Measurements from ENCODE around the gene CCND1.
"Not testable (repeated sequence)": the region's sequence is repeated elsewhere in the genome, so short reads cannot be mapped to it uniquely, and the experiment has no call there.

The CCND1 gene

DNA sequence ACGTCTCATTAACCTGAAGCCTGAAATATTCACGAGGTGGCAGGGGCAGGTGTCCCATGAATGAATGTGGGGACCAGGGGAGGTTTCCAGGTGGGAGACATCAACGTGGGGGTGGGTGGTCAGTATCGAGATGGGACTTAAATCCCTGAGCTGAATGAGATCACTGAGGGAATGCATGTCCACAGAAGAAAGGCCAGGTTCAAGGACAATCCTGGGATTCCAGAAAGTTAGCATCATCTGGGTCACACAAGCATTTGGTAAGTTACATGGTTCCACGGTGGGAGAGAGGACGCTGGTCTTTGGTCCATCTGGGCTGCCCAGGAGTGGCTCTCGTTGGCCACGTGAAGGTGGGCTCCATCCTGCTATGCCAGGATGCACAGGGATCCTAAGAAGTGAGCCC lies 22.7 kb upstream of the CCND1 start:
- no peak for DNase-seq

GRCh38 chr11:69620683-69621290 lies 20.2 kb upstream of the CCND1 start:
- DNase-seq: no peak

- not testable (repeated sequence) for DNase-seq
Observed at GRCh38 chr11:69622097-69622681, 18.8 kb upstream of the CCND1 start.

DNA sequence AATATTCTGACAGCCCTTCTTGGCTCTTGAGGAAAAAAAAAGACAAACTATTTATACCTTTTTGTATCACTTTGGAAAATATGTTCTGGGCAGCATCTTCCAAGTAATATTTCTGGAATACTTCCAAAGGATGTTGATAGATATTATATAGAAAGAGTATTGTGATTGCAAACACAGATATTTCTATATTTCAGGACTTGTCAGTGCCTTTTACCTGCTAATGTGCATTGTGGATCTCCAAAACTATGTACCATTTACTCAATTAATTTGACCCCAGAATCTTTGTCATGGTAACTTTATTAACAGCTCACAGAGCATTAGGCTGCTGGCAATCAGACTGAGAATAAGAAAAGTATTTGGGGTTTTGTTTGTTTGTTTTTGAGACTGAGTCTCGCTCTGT lies 16.7 kb upstream of the CCND1 start:
- no peak for DNase-seq

GRCh38 chr11:69625476-69625875 lies 15.5 kb upstream of the CCND1 start:
- no peak for DNase-seq

DNA sequence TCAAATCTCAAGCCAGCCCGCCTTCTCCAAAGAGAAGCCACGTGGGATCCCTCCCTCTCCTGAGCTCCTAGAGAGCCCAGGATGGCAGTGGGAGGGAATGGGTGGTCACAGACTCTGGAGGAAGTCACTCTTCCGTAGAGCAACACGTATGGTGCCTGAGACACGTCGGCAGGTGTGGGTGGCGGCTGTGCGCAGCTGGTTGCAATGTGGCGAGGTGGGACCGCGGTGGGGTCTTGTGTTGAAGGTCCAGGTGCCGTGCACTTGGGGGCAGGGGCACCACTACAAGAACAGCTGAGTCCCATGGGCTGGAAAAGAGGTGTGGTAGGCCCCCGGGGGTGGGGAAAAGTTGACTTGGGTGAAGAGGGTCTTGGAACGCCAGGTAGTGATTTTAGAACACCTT lies 13.4 kb upstream of the CCND1 start:
- DNase-seq: no peak

DNA sequence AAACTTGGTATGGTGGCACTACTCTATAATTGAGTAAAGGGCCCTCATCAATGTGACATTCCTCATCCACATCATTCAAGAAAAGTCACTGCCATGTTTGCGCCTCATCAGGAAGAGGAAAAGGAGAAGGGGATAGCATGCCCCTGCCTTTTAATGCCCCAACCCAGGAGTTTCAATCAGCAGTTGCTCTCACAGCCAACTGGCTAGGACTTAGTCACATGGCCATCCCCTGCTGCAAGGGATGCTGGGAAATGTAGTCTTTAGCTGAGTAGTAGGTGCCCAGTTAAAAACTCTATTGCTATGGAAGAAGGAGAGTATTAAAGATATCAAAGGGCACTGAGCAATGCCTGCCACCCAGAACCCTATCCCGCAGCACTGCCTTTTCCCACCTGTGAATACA lies 10.9 kb upstream of the CCND1 start:
- DNase-seq: no peak

GRCh38 chr11:69630424-69630823 lies 10.5 kb upstream of the CCND1 start:
- DNase-seq: no peak

DNA sequence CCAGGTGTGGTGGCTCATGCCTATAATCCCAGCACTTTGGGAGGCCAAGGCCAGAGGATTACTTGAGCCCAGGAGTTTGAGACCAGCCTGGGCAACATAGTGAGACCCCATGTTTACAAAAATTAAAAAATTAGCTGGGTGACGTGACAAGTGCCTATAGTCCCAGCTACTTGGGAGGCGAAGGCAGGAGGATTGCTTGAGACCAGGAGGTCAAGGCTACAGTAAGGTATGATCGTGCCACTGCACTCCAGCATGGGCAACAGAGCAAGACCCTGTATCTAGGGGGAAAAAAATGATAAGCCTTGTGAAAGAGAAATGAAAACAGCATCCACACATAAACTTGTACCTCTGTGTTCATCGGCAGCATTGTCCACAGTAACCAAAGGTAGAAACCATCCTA lies 8.1 kb upstream of the CCND1 start:
- no peak for DNase-seq

DNA sequence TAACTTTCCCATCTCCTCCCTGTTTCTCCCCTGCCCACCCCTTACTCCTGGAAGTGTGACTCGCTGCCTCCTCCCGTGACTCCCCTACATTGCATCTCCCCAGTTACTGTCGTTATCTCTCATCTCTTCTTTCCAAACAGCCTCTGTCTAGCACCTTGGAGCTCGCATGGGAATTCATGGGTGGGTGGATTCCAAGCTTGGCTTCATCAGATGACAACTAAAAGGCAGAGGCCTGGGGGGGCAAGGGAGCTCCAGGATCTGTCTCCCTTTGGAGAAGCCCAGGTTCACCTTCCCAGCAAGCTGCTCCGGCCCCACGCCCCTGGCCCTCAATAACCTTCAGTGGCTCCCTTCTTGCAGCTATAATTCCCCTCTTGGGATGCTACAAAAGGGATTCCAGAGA lies 6.9 kb upstream of the CCND1 start:
- no peak for DNase-seq

GRCh38 chr11:69634590-69634989 lies 6.4 kb upstream of the CCND1 start:
- DNase-seq: no peak

GRCh38 chr11:69635195-69635594 lies 5.8 kb upstream of the CCND1 start:
- DNase-seq: no peak

- no peak for DNase-seq
Observed at GRCh38 chr11:69635804-69636511, 5.0 kb upstream of the CCND1 start.

DNA sequence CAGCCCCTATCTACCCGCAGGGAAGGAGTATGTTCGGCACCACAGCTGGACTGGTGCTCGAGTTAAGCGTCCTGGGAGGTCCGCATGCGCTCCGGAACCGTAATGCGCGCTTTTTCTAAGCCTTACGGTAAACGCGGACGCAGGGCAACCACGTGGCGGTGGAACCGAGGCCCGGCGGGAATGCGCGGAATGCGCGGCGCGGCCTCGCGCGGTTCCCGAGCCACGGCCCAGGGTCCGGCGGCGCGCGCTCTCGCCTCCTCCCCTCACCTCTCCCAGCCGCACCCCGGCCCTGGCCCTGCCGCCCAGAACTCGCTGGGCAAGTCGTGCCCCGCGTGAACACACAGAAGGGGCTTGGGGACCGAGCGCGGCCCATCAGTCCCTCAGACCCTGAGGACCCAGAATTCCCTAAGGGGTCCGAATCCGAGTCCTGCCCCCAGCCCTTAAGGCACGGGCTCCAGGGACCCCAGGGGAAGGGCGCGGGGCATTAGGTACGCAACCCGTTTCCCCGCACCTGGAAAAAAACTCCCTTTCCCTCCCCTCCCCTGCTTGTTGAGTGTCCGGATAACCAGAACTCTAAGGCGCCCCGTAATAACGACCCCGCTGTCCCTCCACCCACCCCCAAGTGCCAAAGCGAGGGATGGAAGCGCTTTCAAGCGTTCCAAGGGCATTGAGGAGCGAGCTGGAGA lies 4.3 kb upstream of the CCND1 start:
- DNase-seq: no peak

DNA sequence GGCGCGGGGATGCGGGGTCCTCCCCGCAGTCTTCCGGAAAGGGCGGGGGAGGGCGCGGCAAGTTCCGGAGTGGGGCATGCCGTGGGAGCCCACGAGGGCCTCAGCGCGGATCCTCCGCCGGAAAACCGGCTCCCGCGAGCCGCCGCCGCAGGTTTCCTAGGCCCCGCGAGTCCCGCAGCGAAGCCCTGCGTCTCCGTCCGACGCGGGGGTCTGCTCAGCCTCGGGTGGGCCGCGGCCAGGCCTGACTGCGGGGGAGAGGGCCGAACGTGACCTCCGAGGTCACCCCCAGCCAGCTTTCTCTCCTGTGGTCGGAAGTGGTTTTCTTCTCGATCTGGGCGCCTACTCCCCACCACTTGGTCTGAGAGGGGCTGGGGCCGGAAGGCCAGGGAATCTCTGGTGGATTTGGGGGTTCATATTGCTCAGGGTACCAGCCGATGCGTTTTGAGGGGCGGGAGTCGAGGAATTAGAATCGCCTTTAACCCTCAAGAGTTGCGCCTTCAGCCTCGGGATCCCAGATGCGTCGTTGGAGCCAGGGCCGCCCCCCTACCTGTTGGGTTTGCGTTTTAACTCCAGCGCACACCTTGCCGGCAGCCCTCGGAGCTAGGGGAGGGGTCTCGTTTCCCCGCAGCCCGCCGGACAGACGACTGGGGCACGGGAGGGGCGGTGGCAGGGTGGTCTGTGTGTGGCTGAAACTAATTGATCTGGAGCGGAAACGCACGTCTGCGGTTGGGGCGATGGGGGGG lies 3.6 kb upstream of the CCND1 start:
- DNase-seq: no peak

DNA sequence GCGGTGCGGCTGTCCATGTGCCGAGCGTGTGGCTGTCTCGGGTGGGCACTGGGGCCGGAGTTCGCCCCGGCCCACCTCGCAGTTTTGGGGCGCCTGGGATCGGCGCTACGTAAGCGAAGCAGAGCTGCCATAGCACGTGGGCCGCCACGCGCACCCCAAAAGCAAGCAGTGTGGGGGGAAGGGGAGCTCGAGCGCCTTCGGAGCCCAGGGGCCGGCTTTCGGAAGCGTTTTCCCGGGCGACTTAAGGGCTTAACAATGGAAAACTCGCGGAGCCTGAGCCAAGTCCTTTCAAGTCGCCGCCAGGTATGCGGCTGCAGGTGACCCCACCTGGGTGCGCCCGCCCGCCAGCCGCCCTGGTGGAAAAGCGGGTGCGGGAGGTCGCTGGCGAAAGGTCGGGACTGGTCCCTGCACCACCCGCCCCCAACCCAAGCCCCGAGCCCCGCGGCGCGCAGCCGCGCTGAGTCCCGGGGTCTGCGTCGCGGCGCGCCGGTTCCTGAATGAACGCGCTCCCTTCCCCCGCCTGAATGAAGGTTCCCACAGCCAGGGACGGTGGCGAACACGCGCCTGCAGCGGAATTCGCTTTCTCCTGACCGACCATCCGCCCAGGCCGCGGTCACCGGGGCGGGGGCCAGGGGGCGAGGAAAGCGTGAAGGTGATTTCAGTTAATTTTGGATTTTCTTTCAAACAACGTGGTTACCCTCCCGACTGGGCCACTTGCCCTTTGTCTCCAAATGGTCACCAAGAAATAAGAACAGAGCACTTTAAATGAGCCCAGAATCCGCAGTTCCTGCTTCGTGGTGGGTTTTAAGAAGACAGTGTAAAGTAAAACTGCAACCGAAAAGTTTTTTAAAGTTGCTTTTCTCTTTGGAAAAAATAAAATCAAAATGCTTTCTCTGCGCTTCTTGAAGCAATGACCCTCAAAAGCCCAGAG lies 2.8 kb upstream of the CCND1 start:
- no peak for DNase-seq

DNA sequence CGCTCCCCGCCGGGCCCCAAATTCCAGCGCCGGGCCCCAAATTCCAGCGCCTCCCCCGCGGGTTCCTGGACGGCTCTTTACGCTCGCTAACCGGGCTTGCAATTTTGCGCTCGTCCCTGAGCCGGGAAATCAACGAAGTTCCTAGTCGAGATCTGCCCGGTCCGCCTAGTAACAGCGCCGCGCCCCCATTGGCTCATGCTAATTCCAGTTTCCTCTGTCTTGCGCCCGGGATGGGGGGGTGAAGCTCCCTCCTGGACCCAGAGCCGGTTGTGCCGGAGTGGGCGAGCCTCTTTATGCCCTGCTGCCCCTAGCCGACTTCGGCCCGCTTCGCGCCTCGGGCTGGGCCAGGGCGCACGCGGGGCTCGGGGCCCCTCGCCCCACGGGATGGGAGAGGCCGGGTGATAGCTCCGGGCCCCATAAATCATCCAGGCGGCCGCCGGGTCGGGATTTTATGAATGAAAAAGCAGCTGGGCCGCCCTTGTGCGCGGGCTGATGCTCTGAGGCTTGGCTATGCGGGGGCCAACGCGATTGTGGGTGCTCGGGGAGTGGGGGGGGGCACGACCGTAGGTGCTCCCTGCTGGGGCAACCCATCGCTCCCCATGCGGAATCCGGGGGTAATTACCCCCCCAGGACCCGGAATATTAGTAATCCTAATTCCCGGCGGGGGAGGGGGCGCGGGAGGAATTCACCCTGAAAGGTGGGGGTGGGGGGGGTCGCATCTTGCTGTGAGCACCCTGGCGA lies 1.8 kb upstream of the CCND1 start:
- no peak for DNase-seq

- no peak for DNase-seq
Observed at GRCh38 chr11:69639831-69640230, 1.1 kb upstream of the CCND1 start.

DNA sequence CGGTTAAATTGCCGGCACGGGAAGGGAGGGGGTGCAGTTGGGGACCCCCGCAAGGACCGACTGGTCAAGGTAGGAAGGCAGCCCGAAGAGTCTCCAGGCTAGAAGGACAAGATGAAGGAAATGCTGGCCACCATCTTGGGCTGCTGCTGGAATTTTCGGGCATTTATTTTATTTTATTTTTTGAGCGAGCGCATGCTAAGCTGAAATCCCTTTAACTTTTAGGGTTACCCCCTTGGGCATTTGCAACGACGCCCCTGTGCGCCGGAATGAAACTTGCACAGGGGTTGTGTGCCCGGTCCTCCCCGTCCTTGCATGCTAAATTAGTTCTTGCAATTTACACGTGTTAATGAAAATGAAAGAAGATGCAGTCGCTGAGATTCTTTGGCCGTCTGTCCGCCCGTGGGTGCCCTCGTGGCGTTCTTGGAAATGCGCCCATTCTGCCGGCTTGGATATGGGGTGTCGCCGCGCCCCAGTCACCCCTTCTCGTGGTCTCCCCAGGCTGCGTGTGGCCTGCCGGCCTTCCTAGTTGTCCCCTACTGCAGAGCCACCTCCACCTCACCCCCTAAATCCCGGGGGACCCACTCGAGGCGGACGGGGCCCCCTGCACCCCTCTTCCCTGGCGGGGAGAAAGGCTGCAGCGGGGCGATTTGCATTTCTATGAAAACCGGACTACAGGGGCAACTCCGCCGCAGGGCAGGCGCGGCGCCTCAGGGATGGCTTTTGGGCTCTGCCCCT lies 529 bp upstream of the CCND1 start:
- DNase-seq: no peak

- DNase-seq: no peak
Observed at GRCh38 chr11:69641681-69642548, 959 bp downstream of the CCND1 start.
